Measurements from ENCODE around the gene SMARCD3. TPM values are rescaled to one million over a fixed set of nuclear protein-coding genes. Genes with fewer than 3 reads are reported as not detected.
A peak's percentile ranks its signal among the peaks of the same experiment; 100 is the strongest.

Gene SMARCD3
- total and polyA plus RNA-seq, 9 of the 15 experiments (the other 6 are each of a cell fraction or from before 2014, with no cell fraction given) = 0.43 to 3.6 (median 2.6) TPM

- TF ChIP-seq RREB1 (CRISPR knock-in tag; IDR thresholded peaks at IDR 0.05) (no peak), MYBL2 (IDR thresholded peaks at IDR 0.05; ENCODE audit: low read depth) (no peak), MYBL2 (CRISPR knock-in tag; IDR thresholded peaks at IDR 0.05; ENCODE audit: borderline replicate concordance) (no peak), NFXL1 (CRISPR knock-in tag; IDR thresholded peaks at IDR 0.05) (no peak), ZNF277 (CRISPR knock-in tag; IDR thresholded peaks at IDR 0.05; ENCODE audit: borderline replicate concordance) (no peak), EHMT2 (IDR thresholded peaks at IDR 0.05) (no peak), HES1 (IDR thresholded peaks at IDR 0.05; ENCODE audit: low read depth) (peak; percentile 88), PATZ1 (CRISPR knock-in tag; IDR thresholded peaks at IDR 0.05; ENCODE audit: borderline replicate concordance) (no peak), TAL1 (IDR thresholded peaks at IDR 0.05) (peak; percentile 69), SIX5 (IDR thresholded peaks at IDR 0.05; ENCODE audit: borderline replicate concordance in 1 of 2, insufficient read depth in 1 of 2, low read depth in 1 of 2, low read length in 2 of 2) (no peak), YBX1 (IDR thresholded peaks at IDR 0.05) (no peak), ARNT (IDR thresholded peaks at IDR 0.05) (no peak), ZBTB5 (IDR thresholded peaks at IDR 0.05) (no peak), COPS2 (conservative IDR thresholded peaks at IDR 0.05) (no peak), MECOM (CRISPR knock-in tag; IDR thresholded peaks at IDR 0.05) (peak; percentile 39; the same call in 1 of the 2 replicates), SRF (CRISPR knock-in tag; IDR thresholded peaks at IDR 0.05) (no peak), ELF4 (CRISPR knock-in tag; IDR thresholded peaks at IDR 0.05) (no peak)
Observed at GRCh38 chr7:151206914-151207313, 41.6 kb downstream of the SMARCD3 start (continued).

All from K562 (cell line).